GM18873 (cell line): Measurements from ENCODE around the gene ARMC3.
"Not testable (repeated sequence)": the region's sequence is repeated elsewhere in the genome, so short reads cannot be mapped to it uniquely, and the experiment has no call there.

Experiments
- ATAC-seq: cut with Tn5 transposase; IDR thresholded peaks from one replicate; pipeline ENCODE4 v1.9.1; 2021; ENCODE audit warnings: mild to moderate bottlenecking, moderate library complexity, moderate number of reproducible peaks; ENCODE audit not compliant: unreplicated experiment, low FRiP score

Gene ARMC3

DNA sequence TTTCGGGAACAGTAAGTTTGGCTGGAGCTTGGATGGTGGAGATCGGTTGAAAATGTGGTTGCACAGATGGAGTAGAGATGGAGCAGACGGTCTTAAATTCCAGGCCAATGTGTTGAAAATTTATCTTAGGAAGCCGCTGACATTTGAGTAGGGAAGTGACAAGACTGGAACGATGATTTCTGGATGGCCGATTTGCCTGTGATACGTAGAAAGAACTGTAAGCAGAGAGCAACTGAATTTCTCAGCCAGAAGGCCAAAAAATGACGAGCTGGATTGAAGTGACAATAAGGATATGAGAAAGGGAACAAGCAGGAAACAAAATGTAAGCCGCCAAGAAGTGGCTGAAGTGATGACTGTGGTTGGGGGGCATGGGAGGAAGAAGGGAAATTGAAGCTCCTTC, 687 bp upstream of the ARMC3 start:
- no peak for ATAC-seq

DNA sequence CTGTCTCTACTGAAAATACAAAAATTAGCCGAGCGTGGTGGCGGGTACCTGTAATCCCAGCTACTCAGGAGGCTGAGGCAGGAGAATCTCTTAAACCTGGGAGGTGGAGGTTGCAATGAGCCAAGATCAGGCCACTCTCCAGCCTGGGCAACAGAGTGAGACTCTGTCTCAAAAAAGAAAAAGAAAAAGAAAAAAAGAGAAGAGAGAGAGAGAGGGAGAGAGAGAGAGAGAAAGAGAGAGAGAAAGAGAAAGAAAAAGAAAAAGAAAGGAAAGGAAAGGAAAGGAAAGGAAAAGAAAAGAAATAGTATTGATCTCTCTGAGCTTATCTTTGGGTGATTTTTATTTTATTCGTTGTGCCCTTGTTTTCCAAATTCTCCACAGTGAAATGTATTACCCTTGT, 1.2 kb downstream of the ARMC3 start:
- not testable (repeated sequence) for ATAC-seq

DNA sequence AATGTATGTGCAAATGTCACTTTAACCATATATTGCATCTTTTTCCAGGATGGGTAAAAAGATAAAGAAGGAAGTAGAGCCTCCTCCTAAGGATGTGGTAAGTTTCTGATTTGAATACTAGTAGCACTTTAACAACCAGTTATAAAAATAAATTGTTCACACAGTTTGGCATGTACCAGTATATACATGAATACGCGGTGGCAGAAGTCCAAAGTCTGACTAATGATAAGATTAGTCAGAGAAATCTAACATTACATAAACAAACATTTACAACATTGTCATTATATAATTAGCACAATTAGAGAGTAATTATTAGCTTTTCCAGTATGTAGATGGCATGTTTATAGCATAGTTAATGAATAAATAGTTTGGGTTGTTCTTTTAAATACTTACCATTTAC, 4.1 kb downstream of the ARMC3 start:
- no peak for ATAC-seq

DNA sequence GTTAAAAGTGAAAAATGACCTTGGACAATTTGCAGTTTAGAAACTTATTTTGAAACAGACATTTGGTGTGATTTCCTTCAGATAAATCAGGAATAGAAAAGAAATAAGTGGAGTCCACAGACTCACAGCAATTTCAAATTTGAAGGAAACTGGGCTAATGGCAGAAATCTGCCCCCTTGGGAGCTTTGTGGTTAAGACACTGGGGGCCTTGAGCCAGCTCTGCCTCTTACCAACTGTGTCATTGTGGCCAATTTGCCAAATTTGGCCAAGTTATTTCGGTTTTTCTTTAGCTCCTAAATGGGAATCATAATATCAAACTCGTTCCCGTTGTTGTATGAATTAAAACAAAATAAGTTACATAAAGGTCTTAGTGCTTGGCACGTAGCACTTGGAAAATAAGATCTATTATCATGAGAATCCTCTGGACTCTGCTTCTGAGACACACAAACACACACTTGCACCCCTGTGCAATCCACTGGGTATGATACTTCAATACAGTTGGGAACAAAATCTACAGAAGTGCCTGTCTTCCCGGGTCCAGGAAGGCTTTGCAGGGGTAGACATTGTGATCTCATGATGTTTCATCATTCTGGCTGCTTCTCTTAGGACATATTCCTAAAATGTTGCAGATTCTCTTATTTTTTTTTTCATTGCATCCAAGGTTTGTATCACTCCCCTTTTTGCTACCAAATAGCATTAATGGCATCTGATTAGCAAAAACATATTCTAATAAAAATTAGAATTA, 4.9 kb downstream of the ARMC3 start:
- no peak for ATAC-seq

DNA sequence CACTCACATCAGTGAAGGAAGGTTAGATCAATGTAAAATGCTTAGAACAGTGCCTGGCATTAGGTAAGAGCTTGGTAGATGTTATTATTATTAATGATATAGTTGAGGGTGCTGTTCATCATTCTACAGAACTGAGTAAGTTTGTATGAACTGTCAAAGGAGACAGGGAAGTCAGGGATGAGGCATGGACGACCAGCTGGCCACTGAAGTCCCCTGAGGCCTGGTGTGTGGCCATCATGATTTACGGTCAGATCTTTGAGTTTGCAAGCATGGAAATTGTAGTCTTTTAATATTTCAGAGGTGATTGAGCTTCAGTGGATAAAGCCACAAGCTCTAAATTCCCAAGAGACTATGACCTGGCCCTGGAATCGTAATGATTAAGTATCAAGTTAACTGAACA, 6.9 kb downstream of the ARMC3 start:
- ATAC-seq, result no peak

DNA sequence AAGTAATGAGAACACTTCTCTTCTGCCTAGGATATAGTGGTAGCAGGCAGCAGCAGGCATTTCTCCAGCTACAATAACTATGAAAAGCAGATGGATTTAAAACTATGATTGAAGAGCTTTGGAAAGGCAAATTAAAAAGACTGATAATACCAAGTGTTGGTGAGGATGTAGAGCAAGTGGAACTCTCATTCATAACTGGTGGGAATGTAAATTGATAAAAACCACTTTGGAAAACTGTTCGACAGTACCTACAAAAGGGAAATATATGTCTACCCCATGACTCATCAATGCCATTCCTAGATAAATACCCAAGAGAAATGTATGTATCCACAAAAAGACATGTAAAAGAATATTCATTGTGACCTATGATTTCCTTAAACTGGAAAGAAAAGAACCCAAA, 14.6 kb downstream of the ARMC3 start:
- no peak for ATAC-seq

DNA sequence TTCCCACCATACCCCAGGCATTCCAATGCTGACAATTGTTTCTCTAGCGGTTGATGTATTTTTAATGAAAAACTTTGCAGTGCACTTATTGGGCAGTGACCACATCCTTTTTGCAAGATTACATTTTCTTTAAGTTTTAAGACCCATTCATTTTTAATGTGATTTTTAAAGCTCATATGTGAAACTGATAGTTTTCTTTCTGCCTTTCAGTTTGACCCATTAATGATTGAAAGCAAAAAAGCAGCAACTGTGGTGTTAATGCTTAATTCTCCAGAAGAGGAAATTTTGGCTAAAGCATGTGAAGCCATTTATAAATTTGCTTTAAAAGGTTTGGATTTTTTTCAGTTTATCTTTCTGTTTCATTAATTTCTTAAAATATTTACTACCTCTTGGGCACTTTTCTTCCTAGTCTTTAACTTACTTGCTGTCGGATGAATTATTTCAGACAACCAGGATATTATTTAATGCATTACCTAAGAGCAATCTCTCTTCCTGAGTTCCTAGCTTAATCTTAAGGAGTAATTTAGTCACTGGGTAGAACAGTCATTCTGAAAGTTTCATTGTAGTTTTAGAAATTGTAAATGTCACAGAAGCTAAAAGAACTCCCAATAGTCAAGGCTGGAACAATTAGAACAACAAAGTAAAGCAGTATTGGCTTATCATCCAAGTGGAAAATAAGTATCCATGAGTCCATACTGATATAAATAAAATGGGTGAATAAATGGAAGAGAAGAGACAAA, 18.3 kb downstream of the ARMC3 start:
- peak; percentile 63 for ATAC-seq

DNA sequence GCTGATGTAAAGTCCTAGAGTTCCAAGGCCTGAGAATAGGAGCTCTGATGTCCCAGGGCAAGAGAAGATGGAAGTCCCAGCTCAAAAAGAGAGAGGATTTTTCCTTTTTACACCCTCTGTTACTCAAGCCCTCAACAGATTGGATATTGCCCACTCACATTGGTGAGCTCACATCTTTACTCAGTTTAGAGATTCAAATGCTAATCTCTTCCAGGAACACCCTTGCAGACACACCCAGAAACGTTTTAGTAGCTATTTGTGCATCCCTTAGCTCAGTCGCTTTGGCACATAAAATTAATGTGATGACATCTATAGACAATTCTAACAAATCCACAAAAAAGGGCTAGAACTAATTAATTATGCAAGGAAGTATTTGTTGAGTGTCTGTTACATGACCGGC, 27.1 kb downstream of the ARMC3 start:
- ATAC-seq, result no peak

DNA sequence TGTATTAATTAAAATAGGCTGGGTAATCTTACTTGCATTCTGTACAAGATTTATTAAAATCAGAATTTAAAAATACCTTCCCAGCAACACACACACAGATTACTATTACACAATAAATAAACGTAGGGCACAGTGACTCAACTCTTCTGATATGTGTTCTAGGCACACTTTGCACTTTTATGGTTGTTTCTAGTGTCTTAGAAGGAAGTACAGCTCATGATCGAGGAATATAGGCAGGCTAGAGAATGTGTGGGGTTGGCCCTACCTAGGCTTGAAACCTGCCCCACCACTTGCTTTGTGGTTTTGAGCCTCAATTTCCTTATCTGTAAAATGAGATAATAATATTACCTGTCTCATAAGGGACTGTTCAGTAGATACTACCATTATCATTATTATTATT, 30.5 kb downstream of the ARMC3 start:
- ATAC-seq, result no peak

DNA sequence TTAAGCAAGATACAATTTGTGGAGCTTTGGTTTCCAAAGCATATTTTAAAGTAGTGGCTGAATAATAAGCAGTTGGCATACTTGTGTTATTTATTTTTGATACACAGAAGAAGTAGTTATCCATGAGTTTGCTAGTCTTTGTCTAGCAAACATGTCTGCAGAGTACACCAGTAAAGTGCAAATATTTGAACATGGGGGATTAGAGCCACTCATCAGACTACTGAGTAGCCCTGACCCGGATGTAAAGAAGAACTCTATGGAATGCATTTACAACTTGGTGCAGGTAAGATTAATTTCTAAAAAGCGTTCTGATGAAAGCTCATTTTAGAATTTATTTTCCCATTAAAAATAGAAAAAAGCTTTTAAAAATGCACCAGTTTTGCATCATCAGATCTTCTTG, 31.4 kb downstream of the ARMC3 start:
- no peak for ATAC-seq

DNA sequence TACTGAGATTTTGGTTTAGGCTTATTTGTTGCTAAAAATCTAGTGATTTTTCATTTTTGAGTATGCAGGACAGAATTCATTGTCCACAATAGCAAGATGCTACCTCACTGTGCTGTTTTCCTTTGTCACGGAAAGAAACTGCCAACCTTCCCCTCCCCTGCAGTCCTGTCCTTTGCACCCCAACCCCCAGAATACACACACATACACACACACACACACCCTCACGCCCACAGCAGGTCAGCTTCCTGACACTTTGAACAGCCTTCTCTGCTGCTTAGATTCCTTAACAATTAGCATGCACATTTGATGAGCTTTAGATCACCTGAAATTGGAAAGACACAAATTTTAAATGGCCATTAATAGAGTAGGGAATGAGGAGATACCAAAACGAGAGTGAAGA, 32.1 kb downstream of the ARMC3 start:
- ATAC-seq, result no peak

DNA sequence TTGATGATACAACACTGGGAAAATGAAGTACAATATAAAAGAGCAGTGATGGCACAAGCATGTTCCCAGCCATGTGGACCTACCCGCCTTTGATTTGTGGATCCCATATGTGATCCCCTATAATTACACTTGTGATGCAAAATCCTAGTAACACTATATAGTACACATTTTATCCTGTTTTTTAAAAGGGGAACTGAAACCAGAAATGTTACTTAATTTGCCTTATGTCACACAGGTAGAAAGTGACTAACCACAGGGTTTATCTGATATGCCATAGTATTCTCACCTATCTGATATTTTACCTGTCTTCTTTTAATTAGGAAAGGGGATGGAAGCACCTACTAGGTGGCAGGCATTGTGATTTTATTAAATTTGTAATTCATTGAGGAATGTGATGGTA, 35.0 kb downstream of the ARMC3 start:
- ATAC-seq, result no peak

DNA sequence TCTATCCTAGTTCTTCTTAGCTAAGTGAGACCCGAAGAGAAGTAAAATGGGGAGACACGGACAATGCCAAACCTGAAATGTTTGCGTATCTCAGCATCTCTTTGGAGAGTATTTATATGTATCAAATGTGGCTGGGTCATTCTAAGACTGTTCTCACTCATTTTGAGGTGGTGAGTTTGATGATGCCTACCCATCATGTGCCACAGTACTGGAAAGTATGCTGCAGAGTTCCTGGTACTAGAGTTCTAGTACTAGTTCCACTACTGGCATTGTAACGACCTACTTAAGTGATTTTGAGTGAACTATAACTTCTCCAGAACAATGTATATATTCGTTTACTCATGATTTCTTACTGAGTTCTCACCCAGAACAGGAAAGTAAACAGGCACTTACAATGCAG, 41.9 kb downstream of the ARMC3 start:
- ATAC-seq, result no peak

DNA sequence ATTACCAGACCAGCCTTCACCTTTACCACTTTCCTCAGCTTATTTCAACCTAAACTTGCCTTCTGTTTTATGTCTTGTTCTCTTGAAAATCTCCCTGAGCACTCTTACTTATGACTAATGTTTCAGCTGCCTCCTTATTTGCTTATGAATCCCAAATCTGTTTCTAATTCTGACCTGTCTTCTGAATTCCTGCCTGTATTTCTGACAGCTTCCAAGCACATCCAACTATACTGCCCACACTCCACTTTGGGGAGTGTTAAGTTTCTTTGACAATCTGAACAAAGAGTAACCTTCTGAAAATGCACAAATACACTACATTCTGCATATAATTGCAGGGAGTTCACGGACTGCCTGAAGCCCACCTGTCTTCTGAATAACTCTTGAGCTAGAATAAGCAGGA, 48.7 kb downstream of the ARMC3 start:
- no peak for ATAC-seq

DNA sequence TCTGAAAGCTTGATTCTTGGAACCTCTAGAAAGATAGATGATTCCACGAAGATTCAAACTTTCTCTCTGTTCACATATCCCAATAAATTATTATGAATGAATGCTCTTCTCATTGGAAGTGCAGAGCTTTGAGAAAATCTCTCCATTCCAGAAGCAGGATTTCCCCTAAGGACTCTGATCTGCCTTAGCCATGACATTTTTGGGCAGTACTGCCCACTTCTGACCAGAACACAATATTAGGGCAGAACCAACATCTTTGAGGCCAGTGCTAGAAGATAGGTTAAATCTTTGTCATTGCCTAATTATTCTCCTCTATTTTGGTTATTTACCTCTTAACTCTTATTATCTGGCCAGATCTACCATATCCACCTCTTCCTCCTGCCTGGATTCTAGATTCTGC, 49.9 kb downstream of the ARMC3 start:
- ATAC-seq, result no peak

DNA sequence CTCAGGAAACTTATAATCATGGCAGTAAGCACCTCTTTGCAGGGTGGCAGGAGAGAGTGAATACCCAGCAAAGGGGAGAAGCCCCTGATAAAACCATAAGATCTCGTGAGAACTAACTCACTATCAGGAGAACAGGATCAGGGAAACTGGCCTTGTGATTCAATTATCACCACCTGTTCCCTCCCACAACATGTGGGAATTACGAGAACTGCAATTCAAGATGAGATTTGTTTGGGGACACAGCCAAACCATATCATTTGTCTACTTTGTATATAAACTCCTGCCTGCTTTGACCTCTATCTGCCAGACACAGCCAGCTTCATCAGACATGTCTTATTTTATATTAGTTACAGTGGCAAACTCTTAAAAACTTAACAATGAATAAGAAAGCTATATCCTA, 50.4 kb downstream of the ARMC3 start:
- no peak for ATAC-seq

DNA sequence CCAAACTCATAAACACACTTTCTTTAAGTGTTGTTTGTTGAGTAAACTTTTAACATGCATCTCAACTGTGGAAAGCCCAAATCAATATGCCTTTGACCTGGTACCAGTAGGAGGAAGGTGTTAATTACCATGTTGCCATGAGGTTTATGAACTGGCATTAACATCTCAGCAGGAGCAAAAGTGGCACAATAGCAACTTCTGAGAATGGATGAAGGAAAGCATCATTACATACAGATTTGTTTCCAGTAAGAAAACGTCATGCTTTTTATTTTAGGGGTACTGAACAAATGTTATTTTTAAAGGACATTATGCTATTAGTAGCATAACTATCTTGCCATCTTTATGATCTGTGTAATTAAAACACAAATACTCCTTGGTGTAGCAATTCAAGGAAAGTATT, 51.1 kb downstream of the ARMC3 start:
- no peak for ATAC-seq

DNA sequence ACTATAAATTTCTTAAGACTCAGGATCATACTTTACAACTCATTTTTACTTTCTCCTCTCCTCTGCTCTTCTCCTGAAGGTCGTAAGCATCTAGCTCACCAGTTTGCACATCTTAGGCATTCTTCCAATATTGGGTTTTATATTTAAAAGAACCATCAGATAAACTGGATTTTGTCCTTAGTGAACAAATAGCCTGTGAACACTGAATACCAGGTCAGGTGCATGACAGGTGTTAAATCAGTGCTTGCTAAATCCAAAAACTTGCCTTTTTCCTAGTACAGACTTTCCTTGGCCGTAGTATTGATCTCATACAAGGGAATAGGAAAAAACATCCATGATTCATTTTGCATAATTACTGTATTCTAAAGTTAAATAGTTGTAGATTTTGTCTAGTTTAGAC, 53.0 kb downstream of the ARMC3 start:
- ATAC-seq, result no peak

DNA sequence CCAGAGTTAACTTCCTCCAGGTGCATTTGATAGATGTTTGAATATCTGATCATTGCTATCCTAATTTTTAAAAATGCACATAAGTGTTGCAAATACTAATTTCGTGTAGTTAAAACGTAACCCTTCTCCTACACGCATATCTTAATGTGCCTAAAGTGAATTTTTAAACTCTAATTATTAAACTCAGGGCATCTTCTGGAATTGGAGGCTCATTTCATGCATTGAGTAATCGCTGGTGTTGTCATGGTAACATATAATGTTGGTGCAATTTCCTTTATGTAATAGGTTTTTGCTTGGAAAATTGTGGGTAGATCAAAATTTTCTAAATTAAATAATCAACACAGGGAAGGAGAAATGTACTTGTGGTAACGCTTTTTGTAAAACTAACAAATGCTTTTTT, 56.2 kb downstream of the ARMC3 start:
- no peak for ATAC-seq

DNA sequence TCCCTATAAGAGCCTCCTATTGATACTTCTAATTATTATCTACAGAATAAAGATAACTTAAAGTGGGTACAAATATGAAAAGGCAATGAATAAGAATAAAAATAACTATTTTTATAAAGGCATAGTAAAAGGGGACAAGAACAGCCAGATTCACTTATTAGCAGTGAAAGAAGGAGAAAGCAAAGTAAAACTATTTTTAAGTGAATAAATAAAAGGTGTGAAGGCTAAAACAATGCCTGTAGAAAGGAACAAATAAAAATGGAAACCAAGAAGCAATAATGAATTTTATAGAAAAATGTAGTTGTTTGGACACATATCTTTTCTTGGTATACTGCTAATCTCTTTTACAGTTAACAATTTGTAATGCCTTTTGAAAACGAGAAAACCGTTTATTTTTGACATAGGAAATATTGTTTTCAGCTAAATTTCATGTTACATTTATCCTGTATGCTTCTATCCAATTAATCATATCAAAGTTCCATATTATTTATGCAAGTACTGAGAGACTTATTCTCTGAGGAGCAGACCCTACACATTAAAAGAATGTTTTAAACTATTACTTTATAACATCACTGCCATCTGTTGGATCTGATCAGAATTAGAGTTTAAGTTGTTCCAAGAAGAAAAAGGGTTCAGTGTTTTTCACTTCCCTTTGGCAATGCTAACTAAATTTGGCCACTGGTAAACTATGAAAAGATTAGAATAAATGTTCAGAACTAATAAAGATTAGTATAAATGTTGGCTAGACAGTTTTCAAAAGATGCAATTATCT, 59.1 kb downstream of the ARMC3 start:
- ATAC-seq, result no peak

DNA sequence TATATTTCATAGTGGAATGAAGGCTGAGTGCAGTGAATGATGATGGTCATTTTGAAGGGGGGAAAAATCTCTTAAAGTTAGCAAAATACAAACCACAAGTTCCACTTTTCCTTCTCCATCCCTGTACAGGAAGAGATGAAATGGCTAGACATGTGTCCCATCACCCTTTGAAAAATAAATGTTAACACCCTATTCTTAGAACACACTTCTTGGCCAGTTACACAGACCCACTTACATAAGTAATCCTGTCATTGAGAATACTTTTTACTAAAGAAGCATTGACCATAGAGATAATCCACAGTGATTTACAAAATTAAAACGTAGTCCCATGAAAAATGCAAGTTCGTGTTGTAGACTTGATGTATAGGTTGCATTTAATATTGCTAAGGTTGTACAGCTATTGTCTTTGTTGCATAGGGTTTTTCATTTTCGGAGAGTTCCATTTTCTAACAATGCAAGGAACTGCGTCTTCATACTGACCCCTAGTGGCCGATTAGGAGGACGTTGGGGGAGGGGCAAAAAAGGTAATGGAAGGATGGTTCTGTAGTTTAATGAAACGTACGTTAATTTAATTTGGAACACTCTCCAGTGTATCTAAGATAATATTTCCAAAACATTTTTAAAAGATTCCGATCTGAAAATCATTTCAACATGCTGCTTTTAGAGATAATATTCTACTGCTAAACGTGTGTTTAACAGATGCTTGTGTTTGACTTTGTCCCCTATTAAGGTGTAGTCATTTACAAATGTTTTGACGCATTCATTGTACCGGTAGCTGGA, 60.9 kb downstream of the ARMC3 start:
- ATAC-seq, result no peak
